ENCODE results near the gene GLDN.
"Not testable (repeated sequence)": the region's sequence is repeated elsewhere in the genome, so short reads cannot be mapped to it uniquely, and the experiment has no call there.

GLDN gene

DNA sequence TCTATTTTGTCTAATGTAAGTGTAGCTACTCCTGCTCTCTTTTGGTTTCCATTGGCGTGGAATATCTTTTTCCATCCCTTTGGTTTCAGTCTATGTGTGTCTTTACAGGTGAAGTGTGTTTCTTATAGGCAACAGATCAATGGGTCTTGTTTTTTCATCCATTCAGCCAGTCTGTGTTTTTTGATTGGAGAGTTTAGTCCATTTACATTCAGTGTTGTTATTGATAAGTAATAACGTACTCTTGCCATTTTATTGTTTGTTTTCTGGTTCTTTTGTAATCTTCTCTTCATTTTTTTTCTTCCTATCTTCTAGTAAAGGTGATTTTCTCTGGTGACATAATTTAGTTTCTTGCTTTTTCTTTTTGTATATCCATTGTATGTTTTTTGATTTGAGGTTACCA lies 97.1 kb downstream of the GLDN start:
- in situ Hi-C loops (cut with MboI; ENCODE audit: low sequenced_read_pairs) = no loop called here

DNA sequence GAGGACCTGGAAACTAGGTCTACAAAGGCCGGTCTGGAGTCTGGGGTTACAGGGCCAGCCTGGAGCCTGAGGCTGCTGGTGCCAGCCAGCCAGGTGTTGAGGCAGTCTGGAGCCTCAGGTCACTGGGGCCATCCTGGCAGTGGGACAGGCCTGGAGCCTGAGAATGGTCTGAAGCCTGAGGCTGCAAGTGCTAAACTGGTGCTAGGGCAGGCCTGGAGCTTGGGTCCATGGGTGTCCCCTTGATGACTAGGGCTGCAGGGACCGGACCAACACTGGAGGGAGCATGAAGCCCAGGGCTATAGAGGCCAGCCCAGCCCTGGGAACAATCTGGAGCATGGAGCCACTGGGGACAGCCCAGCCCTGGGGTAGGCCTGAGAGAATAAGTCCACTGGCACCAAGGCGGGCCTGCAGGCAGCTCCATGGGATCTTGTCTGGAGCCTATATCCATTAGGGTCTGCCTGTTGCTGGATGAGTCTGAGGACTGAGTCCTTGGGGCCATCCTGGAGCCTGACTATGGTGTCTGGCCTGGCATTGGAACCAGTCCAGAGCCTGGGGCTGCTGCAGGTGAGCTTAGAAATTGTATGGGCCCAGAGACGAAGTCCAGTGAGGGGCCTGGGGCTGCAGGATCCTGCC lies 101.9 kb downstream of the GLDN start:
- in situ Hi-C loops (cut with MboI; ENCODE audit: low sequenced_read_pairs) = no loop called here

DNA sequence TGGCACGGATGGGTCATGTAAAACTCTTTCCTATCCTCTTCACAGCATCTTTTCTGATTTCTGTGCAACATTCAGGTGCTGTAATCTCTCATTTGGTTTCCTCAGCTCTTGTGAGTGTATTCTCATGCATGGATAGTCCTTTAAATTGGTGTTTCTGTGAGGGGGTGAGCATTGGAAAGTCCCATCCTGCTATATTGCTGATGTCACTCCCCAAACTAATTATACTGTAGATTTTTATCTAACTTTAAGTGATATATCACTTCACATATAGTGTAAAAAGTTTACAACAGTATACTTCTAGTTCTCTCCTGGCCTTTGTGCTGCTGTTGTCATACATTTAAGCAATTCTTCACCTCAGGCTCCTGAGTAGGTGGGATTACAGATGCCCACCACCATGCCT lies 102.7 kb downstream of the GLDN start:
- in situ Hi-C loops (cut with MboI; ENCODE audit: low sequenced_read_pairs) = no loop called here

DNA sequence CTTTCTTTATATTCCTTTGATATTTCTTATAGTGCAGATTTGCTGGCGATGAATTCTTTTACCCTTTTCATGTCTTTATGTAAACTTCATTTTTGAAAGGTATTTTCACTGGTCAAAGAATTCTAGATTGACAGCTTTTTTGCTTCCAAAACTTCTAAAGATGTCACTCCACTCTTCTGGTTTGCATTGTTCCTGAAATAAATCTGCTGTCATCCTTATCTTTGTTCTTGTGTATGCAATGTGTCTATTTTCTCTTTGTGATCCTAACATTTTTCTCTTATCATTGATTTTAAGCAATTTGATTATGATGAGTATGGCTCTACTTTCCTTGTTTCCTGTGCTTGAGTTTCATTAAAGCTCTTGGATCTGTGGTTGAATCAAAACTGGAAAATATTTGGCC lies 103.4 kb downstream of the GLDN start:
- in situ Hi-C loops (cut with MboI; ENCODE audit: low sequenced_read_pairs) = no loop called here

DNA sequence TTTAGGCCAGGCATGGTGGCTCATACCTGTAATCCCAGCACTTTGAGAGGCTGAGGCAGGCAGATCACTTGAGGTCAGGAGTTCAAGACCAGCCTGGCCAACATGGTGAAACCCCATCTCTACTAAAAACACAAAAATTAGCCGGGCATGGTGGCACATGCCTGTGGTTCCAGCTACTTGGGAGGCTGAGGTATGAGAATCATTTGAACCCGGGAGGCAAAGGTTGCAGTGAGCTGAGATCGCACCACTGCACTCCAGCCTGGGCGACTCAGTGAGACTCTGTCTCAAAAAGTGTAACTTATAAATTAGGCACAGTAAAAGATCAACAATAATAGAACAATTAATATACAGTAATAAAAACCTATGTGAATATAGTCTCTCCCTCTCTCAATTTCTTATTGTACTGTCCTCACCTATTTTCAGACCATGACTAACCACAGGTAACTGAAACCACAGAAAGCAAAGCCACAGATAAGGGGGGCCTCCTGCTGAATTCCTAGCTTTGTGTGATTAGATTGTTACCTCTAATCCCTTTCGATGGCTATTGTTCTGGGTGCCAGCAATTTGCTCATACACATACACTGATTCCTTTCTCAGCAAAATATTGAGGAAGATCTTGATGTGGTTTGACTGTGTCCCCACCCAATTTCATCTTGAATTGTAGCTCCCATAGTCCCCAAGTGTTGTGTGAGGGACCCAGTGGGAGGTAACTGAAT lies 104.7 kb downstream of the GLDN start:
- in situ Hi-C loops (cut with MboI; ENCODE audit: low sequenced_read_pairs) = not testable (repeated sequence)

DNA sequence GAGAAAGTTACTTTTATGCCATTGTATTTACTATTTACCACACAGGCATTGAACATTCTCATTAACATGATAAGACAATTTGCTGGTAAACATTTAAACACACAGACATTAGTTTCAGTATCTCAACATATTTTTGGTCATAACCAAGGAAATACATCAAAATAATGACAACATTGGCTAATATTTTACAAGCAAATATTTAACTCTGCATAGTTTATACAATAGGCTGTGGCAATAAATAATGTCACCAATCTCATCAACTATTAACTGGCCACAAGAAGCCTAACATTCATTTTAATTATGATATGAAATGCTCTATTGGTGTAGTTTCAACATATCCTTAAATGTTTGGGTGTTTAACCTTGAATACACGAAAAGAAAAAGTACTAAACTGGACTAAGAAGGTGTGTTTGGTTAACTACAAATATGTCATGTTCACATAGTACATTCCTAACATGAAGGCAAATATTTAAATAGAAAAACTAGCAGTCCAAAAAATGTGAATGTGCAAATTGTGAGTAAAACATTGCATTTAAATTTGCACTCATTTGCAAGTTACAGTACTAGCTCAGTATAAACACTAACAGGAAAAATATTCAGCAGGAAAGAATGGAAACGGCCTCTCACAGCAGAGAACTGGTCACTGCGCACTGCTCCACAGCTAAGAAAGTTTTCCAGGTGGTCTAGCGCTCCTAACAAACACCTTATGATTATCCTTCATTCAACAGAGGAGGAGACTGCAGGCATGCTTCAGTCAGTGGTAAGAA lies 106.6 kb downstream of the GLDN start:
- in situ Hi-C loops (cut with MboI; ENCODE audit: low sequenced_read_pairs) = no loop called here

DNA sequence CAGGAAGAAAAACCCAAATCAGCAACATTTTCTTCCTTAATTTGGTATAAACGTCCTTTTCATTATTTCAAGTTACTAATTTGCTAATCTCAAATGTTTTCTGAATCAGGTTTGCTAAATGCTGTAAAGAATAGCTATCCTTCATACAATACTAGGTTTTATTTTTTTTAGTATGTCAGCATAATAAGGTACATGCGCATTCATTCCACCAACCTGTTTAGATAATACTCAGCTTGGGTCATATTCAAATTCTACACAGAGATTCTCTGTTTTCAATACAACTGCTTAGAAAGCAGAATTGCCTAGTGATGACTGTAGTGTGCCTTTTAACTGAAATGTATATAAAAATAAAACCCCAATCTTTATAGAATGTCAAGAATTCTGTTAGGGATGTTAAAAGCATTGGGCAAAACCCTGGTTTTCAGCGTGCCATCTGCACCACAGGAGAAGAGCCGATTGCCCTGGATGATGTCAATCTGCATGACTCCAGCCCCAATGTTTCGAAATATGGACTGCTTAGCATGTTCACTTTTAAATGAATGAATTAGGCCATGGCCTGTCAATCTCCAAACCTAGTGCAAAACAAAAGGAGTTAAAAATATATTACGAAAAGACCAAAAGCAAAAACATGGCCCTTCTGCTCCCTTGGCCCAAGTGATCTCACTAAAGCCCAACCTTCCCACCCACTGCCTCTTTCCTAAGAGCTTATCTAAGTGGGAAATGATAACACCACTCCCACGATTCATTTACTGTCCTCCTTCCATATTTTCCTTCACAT lies 107.4 kb downstream of the GLDN start:
- in situ Hi-C loops (cut with MboI; ENCODE audit: low sequenced_read_pairs) = no loop called here

DNA sequence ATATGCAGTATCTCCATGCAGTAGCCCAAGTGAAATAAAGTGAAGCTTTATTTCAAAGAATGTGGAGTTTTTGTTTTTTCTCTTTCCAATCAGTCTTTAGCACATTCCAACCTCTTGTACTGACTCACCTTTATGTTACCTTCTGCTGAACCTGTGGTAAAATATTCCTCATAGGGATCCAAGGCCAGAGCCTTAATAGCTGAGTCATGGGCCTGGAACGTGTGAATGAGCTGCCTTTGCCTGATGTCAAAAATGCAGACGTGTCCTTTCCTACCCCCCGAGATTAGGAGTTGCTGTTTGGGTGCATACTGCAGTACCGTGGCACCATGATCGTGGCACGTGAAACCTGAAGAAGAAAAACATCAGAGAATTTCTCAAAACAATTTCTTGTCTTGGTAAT lies 108.5 kb downstream of the GLDN start:
- in situ Hi-C loops (cut with MboI; ENCODE audit: low sequenced_read_pairs) = no loop called here
